Measurements from ENCODE around the gene PCDH15. TPM values are rescaled to one million over a fixed set of nuclear protein-coding genes. Genes with fewer than 3 reads are reported as not detected.

The PCDH15 gene
- total RNA-seq (2014; rRNA removed; shearing (Covaris generic)) (not detected in 2 replicates), polyA plus RNA-seq (2016; fragmentation: Nextera tagmentation; extraction: Ambion mirVana) (not detected in 2 replicates)

- Histone ChIP-seq H3K9me2 (ENCODE audit: insufficient read depth) (no peaks in the 10 kb centered on the region), H3K9ac (no peak within 1 kb of the TSS), H3K27ac (no peak within 1 kb of the TSS), H3K4me2 (ENCODE audit: unreplicated experiment) (no peak within 1 kb of the TSS), H3K27me3 (replicated peaks; ENCODE audit: insufficient read depth) (no peaks in the 10 kb centered on the region), H3K9me3 (ENCODE audit: low read depth) (no peaks in the 10 kb centered on the region), H3F3A (ENCODE audit: insufficient read depth) (no peaks in the 10 kb centered on the region), H2AFZ (no peak within 1 kb of the TSS), H3K36me3 (ENCODE audit: low read depth) (no peaks in the 10 kb centered on the region), H4K20me1 (ENCODE audit: insufficient read depth) (no peaks in the 10 kb centered on the region), H3K4me1 (ENCODE audit: insufficient read depth) (0 out of 2 replicates have a peak, but pooled peaks cover 5% of the 10 kb centered on the region), H3K79me2 (ENCODE audit: insufficient read depth) (no peaks in the 10 kb centered on the region), H3K4me3 (no peak within 1 kb of the TSS)
- peak; percentile 18 for DNase-seq
- WGBS, 2 experiments (ENCODE audit: low coverage in 1 of 2, low lambda C conversion rate in 2 of 2, missing lambda C conversion rate in 2 of 2), result 2 to 5% methylated on average over 10 of the region's 10 CpGs
- no peak for TF ChIP-seq EZH2 (IDR thresholded peaks at IDR 0.05; ENCODE audit: insufficient read depth, poor library complexity, severe bottlenecking)
- no peak for TF ChIP-seq EZH2phosphoT487 (IDR thresholded peaks at IDR 0.05; ENCODE audit: insufficient read depth, low read depth)
- in situ Hi-C loops (cut with MboI), result no loop called here
Measured at GRCh38 chr10:54800741-54801421, at the start of gene PCDH15. PCDH15 (minus strand) TSS chr10:54801231; CDS start chr10:54664262, 136,969 bp downstream.

GRCh38 chr10:54843932-54844331, 42.9 kb upstream of the PCDH15 start:
- in situ Hi-C loops (cut with MboI), result no loop called here
- DNase-seq, result no peak
- no peak for TF ChIP-seq EZH2phosphoT487 (IDR thresholded peaks at IDR 0.05; ENCODE audit: insufficient read depth, low read depth)
- TF ChIP-seq EZH2 (IDR thresholded peaks at IDR 0.05; ENCODE audit: insufficient read depth, poor library complexity, severe bottlenecking), result no peak
- Histone ChIP-seq H3K36me3 (ENCODE audit: low read depth) (no peaks in the 10 kb centered on the region), H3K9ac (no peak overlapping the region), H3K4me3 (no peak overlapping the region), H3K27me3 (replicated peaks; ENCODE audit: insufficient read depth) (no peaks in the 10 kb centered on the region), H3K9me2 (ENCODE audit: insufficient read depth) (no peaks in the 10 kb centered on the region), H3K4me1 (ENCODE audit: insufficient read depth) (no peaks in the 10 kb centered on the region), H3K27ac (no peak overlapping the region), H3K79me2 (ENCODE audit: insufficient read depth) (no peaks in the 10 kb centered on the region), H3K4me2 (ENCODE audit: unreplicated experiment) (no peak overlapping the region), H2AFZ (no peak overlapping the region), H4K20me1 (ENCODE audit: insufficient read depth) (no peaks in the 10 kb centered on the region), H3F3A (ENCODE audit: insufficient read depth) (no peaks in the 10 kb centered on the region), H3K9me3 (ENCODE audit: low read depth) (no peaks in the 10 kb centered on the region)

GRCh38 chr10:54843085-54843646, 42.1 kb upstream of the PCDH15 start:
- H3K27ac ChIP-seq, result no peak overlapping the region
- in situ Hi-C loops (cut with MboI), result no loop called here
- no peaks in the 10 kb centered on the region for H3K4me1 ChIP-seq (ENCODE audit: insufficient read depth)
- no peak overlapping the region for H2AFZ ChIP-seq
- no peaks in the 10 kb centered on the region for H3F3A ChIP-seq (ENCODE audit: insufficient read depth)
- H3K4me3 ChIP-seq, result no peak overlapping the region
- no peaks in the 10 kb centered on the region for H4K20me1 ChIP-seq (ENCODE audit: insufficient read depth)
- H3K36me3 ChIP-seq (ENCODE audit: low read depth), result no peaks in the 10 kb centered on the region
- DNase-seq, result no peak
- TF ChIP-seq EZH2phosphoT487 (IDR thresholded peaks at IDR 0.05; ENCODE audit: insufficient read depth, low read depth) (no peak), EZH2 (IDR thresholded peaks at IDR 0.05; ENCODE audit: insufficient read depth, poor library complexity, severe bottlenecking) (no peak)
- no peak overlapping the region for H3K9ac ChIP-seq
- H3K4me2 ChIP-seq (ENCODE audit: unreplicated experiment), result no peak overlapping the region
- no peaks in the 10 kb centered on the region for H3K79me2 ChIP-seq (ENCODE audit: insufficient read depth)
- 9% methylated on average over 5 of the region's 5 CpGs for WGBS, 2 experiments (ENCODE audit: low coverage in 1 of 2, low lambda C conversion rate in 2 of 2, missing lambda C conversion rate in 2 of 2)
- no peaks in the 10 kb centered on the region for H3K27me3 ChIP-seq (replicated peaks; ENCODE audit: insufficient read depth)
- no peaks in the 10 kb centered on the region for H3K9me3 ChIP-seq (ENCODE audit: low read depth)
- H3K9me2 ChIP-seq (ENCODE audit: insufficient read depth), result no peaks in the 10 kb centered on the region

GRCh38 chr10:54837479-54837878, 36.4 kb upstream of the PCDH15 start:
- H3F3A ChIP-seq (ENCODE audit: insufficient read depth), result no peaks in the 10 kb centered on the region
- no peaks in the 10 kb centered on the region for H3K4me1 ChIP-seq (ENCODE audit: insufficient read depth)
- no peak for TF ChIP-seq EZH2phosphoT487 (IDR thresholded peaks at IDR 0.05; ENCODE audit: insufficient read depth, low read depth)
- no peak for TF ChIP-seq EZH2 (IDR thresholded peaks at IDR 0.05; ENCODE audit: insufficient read depth, poor library complexity, severe bottlenecking)
- H4K20me1 ChIP-seq (ENCODE audit: insufficient read depth), result no peaks in the 10 kb centered on the region
- no peak for DNase-seq
- in situ Hi-C loops (cut with MboI), result no loop called here
- no peaks in the 10 kb centered on the region for H3K79me2 ChIP-seq (ENCODE audit: insufficient read depth)
- no peaks in the 10 kb centered on the region for H3K9me3 ChIP-seq (ENCODE audit: low read depth)
- WGBS, 2 experiments (ENCODE audit: low coverage in 1 of 2, low lambda C conversion rate in 2 of 2, missing lambda C conversion rate in 2 of 2), result 50 to 53% methylated on average over 5 of the region's 5 CpGs
- H3K9me2 ChIP-seq (ENCODE audit: insufficient read depth), result no peaks in the 10 kb centered on the region
- H3K27ac ChIP-seq, result no peak overlapping the region
- H3K4me2 ChIP-seq (ENCODE audit: unreplicated experiment), result no peak overlapping the region
- H3K36me3 ChIP-seq (ENCODE audit: low read depth), result no peaks in the 10 kb centered on the region
- no peak overlapping the region for H3K9ac ChIP-seq
- no peak overlapping the region for H2AFZ ChIP-seq
- H3K27me3 ChIP-seq (replicated peaks; ENCODE audit: insufficient read depth), result no peaks in the 10 kb centered on the region
- H3K4me3 ChIP-seq, result no peak overlapping the region
